ENCODE measurements around the gene SFSWAP. TPM values are rescaled to one million over a fixed set of nuclear protein-coding genes. Genes with fewer than 3 reads are reported as not detected.
A peak's percentile ranks its signal among the peaks of the same experiment; 100 is the strongest.

Gene SFSWAP
- polyA plus RNA-seq, 3 donors = 7.3 to 33.0 (median 10.7) TPM

- H3K27me3 ChIP-seq (ENCODE audit: control insufficient read depth in 2 of 2, insufficient read depth in 2 of 2, low read length in 2 of 2) = no peaks in the 10 kb centered on the region
- H3K9ac ChIP-seq (ENCODE audit: insufficient read depth, low read length, poor library complexity, severe bottlenecking) = no peak overlapping the region
- H3K4me3 ChIP-seq (replicated peaks in 1 of 3; ENCODE audit: low read depth in 2 of 3, low read length in 3 of 3) = no peak overlapping the region
- H3K36me3 Mint-ChIP-seq = no peaks in the 10 kb centered on the region
- H4K20me1 ChIP-seq (ENCODE audit: insufficient read depth, low read length) = no peaks in the 10 kb centered on the region
- peaks cover 0 to 10% (median 3%) of the 10 kb centered on the region in 7 donors for H3K9me3 Mint-ChIP-seq
- peaks cover 0 to 4% (median 4%) of the 10 kb centered on the region in 3 donors for H3K27me3 Mint-ChIP-seq (ENCODE audit: low read depth in 3 of 3)
- H3K36me3 ChIP-seq (replicated peaks in 1 of 2; ENCODE audit: control insufficient read depth in 1 of 2, insufficient read depth in 2 of 2, low read length in 2 of 2) = no peaks in the 10 kb centered on the region
- H3K9me3 ChIP-seq (replicated peaks in 1 of 2; ENCODE audit: control insufficient read depth in 1 of 2, insufficient read depth in 1 of 2, low read length in 2 of 2) = no peaks in the 10 kb centered on the region
- WGBS (ENCODE audit: insufficient coverage) = 83% methylated on average over 3 of the region's 3 CpGs
- H3K4me3 Mint-ChIP-seq = no peak overlapping the region
- H3K27ac ChIP-seq (ENCODE audit: low read depth in 1 of 2, low read length in 2 of 2) = no peak overlapping the region
- TF ChIP-seq, protein P1, sequence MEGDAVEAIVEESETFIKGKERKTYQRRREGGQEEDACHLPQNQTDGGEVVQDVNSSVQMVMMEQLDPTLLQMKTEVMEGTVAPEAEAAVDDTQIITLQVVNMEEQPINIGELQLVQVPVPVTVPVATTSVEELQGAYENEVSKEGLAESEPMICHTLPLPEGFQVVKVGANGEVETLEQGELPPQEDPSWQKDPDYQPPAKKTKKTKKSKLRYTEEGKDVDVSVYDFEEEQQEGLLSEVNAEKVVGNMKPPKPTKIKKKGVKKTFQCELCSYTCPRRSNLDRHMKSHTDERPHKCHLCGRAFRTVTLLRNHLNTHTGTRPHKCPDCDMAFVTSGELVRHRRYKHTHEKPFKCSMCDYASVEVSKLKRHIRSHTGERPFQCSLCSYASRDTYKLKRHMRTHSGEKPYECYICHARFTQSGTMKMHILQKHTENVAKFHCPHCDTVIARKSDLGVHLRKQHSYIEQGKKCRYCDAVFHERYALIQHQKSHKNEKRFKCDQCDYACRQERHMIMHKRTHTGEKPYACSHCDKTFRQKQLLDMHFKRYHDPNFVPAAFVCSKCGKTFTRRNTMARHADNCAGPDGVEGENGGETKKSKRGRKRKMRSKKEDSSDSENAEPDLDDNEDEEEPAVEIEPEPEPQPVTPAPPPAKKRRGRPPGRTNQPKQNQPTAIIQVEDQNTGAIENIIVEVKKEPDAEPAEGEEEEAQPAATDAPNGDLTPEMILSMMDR (IDR thresholded peaks at IDR 0.05) = no peak
- no peaks in the 10 kb centered on the region for H3K79me2 ChIP-seq (ENCODE audit: insufficient read depth, low read length)
- H2AFZ ChIP-seq (ENCODE audit: insufficient read depth, low read depth, low read length, poor library complexity, severe bottlenecking) = no peak overlapping the region
- no peak overlapping the region for H3K4me2 ChIP-seq (replicated peaks; ENCODE audit: extremely low read depth, low read length, poor library complexity, severe bottlenecking)
- no peak for DNase-seq
- H3K27ac Mint-ChIP-seq = peak overlapping the region in 1 of 7 donors; percentile 38
- intact Hi-C loops (cut with micrococcal nuclease) = no loop called here
- no peaks in the 10 kb centered on the region for H3K4me1 Mint-ChIP-seq
- H3K4me1 ChIP-seq (ENCODE audit: control insufficient read depth in 1 of 2, insufficient read depth in 2 of 2, low read length in 2 of 2) = no peaks in the 10 kb centered on the region
Observed at GRCh38 chr12:131688131-131688844, 22.6 kb upstream of the SFSWAP start.

DNA sequence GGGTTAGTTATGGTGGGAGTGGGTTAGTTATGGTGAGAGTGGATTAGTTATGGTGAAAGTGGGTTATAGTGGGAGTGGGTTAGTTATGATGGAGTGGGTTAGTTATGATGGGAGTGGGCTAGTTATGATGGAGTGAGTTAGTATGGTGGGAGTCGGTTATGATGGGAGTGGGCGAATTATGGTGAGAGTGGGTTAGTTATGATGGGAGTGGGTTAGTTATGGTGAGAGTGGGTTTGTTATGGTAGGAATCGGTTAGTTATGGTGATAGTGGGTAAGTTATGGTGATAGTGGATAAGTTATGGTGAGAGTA, 22.1 kb upstream of the SFSWAP start:
- no peak overlapping the region for H3K4me2 ChIP-seq (replicated peaks; ENCODE audit: extremely low read depth, low read length, poor library complexity, severe bottlenecking)
- H3K36me3 ChIP-seq (replicated peaks in 1 of 2; ENCODE audit: control insufficient read depth in 1 of 2, insufficient read depth in 2 of 2, low read length in 2 of 2) = no peaks in the 10 kb centered on the region
- intact Hi-C loops (cut with micrococcal nuclease) = no loop called here
- H2AFZ ChIP-seq (ENCODE audit: insufficient read depth, low read depth, low read length, poor library complexity, severe bottlenecking) = no peak overlapping the region
- no peak overlapping the region for H3K4me3 ChIP-seq (replicated peaks in 1 of 3; ENCODE audit: low read depth in 2 of 3, low read length in 3 of 3)
- Mint-ChIP-seq H3K4me1 (no peaks in the 10 kb centered on the region), H3K36me3 (no peaks in the 10 kb centered on the region), H3K4me3 (no peak overlapping the region), H3K27ac (no peak overlapping the region), H3K9me3 (peaks cover 0 to 10% (median 3%) of the 10 kb centered on the region in 7 donors), H3K27me3 (ENCODE audit: low read depth in 3 of 3) (peaks cover 0 to 4% (median 3%) of the 10 kb centered on the region in 3 donors)
- TF ChIP-seq, protein P1 (IDR thresholded peaks at IDR 0.05) = no peak
- H3K27me3 ChIP-seq (ENCODE audit: control insufficient read depth in 2 of 2, insufficient read depth in 2 of 2, low read length in 2 of 2) = no peaks in the 10 kb centered on the region
- 98% methylated on average over 3 of the region's 3 CpGs for WGBS (ENCODE audit: insufficient coverage)
- no peaks in the 10 kb centered on the region for H3K9me3 ChIP-seq (replicated peaks in 1 of 2; ENCODE audit: control insufficient read depth in 1 of 2, insufficient read depth in 1 of 2, low read length in 2 of 2)
- H3K27ac ChIP-seq (ENCODE audit: low read depth in 1 of 2, low read length in 2 of 2) = no peak overlapping the region
- H4K20me1 ChIP-seq (ENCODE audit: insufficient read depth, low read length) = no peaks in the 10 kb centered on the region
- H3K9ac ChIP-seq (ENCODE audit: insufficient read depth, low read length, poor library complexity, severe bottlenecking) = no peak overlapping the region
- DNase-seq = no peak
- H3K79me2 ChIP-seq (ENCODE audit: insufficient read depth, low read length) = no peaks in the 10 kb centered on the region
- no peaks in the 10 kb centered on the region for H3K4me1 ChIP-seq (ENCODE audit: control insufficient read depth in 1 of 2, insufficient read depth in 2 of 2, low read length in 2 of 2)

Measured in CD14-positive monocyte (primary cell).